Superior temporal gyrus (tissue), 1 donor: Measurements from ENCODE around the gene FLVCR2.
"Not testable (repeated sequence)": the region's sequence is repeated elsewhere in the genome, so short reads cannot be mapped to it uniquely, and the experiment has no call there.

ENCODE experiments used
- DNase-seq: peaks from one replicate; pipeline ENCODE4 v3.0.0-alpha.2; 2016; ENCODE audit errors: extremely low spot score

The FLVCR2 gene

GRCh38 chr14:75595226-75595625 is 16.8 kb downstream of the FLVCR2 start:
- no peak for DNase-seq

DNA sequence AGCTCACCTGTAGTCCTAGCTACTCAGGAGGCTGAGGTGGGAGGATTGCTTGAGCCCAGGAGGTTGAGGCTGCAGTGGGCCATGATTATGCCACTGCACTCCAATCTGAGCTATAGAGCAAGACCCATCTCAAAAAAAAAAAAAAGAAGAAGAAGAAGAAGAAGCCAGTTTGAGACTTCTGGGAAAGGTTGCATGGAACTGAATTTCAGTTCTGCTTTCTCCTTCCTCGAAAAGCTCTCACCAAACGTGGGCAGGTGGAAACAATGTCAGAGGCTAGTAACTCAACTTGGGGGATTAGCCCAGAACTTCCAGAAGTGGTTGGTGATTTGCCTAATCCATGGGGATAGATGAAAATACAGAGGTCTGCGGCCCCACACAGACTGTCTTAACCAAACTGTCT is 18.7 kb downstream of the FLVCR2 start:
- DNase-seq, result no peak

DNA sequence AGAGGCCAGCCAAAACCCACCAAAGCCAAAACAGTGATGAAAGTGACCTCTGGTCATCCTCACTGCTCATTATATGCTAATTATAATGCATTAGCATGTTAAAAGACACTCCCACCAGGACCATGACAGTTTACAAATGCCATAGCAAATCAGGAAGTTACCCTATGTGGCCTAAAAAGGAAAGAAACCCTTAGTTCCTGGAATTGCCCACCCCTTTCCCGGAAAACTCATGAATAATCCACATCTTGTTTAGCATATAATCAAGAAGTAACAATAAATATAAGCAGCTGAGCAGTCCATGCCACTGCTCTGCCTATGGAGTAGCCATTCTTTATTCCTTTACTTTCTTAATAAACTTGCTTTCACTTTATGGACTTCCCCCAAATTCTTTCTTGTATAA is 21.7 kb downstream of the FLVCR2 start:
- not testable (repeated sequence) for DNase-seq

DNA sequence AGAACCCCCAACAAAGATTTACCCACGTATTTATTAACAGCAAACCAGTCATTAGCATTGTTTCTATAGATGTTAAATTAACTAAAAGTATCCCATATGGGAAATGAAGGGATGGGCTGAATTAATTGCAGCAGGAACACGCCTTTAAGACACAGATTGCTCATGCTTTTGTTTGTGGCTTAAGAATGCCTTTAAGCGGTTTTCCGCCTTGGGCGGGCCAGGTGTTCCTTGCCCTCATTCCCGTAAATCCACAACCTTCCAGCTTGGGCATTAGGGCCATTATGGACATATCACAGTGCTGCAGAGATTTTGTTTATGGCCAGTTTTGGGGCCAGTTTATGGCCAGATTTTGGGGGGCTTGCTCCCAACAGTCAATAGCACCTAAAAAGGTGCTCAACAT is 22.6 kb downstream of the FLVCR2 start:
- not testable (repeated sequence) for DNase-seq

GRCh38 chr14:75602503-75602902 is 24.1 kb downstream of the FLVCR2 start:
- no peak for DNase-seq

GRCh38 chr14:75604979-75605851 is 26.8 kb downstream of the FLVCR2 start:
- no peak for DNase-seq

GRCh38 chr14:75605916-75606315 is 27.5 kb downstream of the FLVCR2 start:
- DNase-seq, result no peak

- DNase-seq, result no peak
Observed at GRCh38 chr14:75607044-75607443, 28.6 kb downstream of the FLVCR2 start.

- no peak for DNase-seq
Observed at GRCh38 chr14:75607842-75608640, 29.6 kb downstream of the FLVCR2 start.

- no peak for DNase-seq
Observed at GRCh38 chr14:75609116-75609515, 30.7 kb downstream of the FLVCR2 start.

DNA sequence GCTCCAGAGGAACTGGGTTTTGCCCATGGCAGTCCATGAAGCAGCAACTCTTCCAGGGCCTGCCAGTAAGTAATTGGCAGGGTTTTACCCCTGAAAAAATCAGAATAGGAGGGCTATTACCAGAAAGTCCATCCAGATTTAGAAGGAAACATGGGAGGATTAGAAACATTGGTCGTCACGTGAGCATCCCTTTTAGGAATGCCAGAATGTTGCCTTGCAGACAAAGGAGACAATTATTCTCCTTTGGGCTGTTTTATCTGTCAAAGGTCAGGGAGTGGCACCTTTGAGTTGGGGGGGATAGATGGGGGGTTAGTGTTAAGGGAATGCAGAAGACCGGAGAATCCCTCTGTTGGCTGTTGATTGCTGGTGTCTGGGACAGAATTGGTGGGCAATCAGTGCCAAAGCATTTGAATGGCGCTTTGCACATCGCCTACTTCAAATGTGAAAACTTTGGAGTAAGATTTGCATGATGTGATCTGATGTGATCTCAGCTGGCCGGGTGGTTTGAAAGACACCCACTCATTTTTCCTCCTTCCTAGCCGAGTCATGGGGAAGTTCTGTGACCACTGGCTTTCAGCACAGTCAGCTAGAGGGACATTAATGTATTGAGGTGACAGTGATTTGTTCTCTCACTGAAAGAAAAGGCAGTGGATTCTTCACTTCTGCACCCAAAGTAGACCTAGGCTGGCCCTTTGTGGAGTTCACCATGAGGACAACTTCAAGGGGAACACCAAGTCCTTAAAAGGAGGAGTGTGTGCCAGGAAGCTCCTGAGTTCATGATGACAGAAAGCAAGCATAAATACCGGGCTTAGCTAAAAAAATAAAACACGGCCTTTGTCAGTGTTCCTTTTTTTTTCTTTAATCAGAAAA is 31.4 kb downstream of the FLVCR2 start:
- no peak for DNase-seq

GRCh38 chr14:75610834-75611233 is 32.4 kb downstream of the FLVCR2 start:
- DNase-seq, result no peak

DNA sequence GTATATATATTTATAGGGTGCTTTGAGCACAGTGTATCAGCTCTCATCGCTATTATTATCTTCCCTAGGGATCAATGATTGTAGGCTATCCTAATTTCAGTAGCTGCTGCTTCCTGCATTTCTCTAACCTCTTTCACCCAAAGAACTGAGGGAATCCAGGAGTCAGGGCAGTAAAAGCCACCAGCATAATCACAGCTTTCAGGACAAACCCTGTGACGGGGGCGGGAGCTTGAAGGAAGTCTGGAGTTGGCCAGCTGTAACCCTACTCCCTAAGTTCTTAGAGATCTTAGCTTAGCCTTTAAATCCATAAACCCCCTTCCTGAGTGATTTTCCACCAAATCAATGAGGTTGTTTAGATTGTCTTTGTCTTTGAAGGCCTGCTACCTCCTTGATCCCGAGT is 33.7 kb downstream of the FLVCR2 start:
- DNase-seq, result no peak

DNA sequence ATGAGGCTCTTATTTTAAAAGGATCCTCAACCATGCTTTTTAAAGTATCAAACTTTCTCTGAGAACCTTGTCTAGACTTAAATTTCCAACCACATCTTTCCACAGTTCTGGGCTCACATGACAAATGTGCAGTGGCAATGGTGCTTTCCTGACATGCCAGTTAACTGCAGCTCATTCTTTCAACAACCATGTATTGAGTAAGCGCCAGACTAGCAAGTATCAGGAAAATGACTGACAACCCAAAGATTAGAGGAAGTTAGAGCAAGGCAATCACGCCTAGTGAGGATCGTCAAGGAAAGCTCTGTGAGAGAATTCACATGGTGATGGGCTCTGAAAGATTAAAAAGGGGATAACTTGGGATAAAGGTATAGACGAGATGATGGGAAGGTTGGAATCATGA is 35.8 kb downstream of the FLVCR2 start:
- no peak for DNase-seq

DNA sequence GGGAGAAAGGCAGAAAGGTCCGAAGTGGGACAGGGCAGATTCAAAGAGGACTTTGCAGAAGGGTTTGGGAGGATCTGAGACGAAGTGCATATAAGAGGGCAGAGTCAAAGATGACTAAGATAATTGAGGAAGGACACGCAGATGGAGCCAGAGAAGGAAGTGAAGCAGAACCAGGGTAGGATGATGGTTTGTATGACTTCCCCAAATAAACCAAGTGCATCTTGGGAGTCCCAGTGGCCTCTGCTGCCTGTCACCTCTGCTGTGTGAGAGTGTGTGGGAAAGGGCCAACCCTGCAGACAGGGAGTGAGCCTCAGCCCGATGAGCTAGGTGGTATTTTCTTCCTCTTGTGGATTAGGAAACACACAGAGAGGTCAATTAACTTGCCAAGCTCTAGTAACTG is 36.8 kb downstream of the FLVCR2 start:
- peak; percentile 20 for DNase-seq

GRCh38 chr14:75619548-75619947 is 41.1 kb downstream of the FLVCR2 start:
- no peak for DNase-seq

- DNase-seq, result no peak
Observed at GRCh38 chr14:75625034-75625433, 46.6 kb downstream of the FLVCR2 start.

DNA sequence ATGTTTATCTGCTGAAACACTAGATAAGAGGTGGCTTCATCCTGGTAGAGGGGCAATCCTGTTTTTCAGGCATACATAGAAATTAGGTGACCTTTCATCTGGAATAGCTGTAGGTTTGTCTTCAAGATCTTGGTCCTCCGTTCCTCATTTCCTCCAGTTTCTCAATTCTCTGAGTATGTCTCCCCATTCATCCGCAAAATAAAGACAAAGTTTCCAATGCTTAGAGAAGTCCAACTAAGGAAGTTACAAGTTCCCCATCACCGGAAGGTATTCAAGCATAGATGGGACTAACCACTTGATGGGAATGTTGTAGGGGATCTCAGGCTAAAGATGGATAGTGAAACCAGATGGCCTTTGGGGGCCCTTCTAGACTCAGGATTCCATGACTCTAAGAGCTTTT is 48.0 kb downstream of the FLVCR2 start:
- no peak for DNase-seq

- DNase-seq, result no peak
Observed at GRCh38 chr14:75626863-75627262, 48.4 kb downstream of the FLVCR2 start.

- no peak for DNase-seq
Observed at GRCh38 chr14:75627406-75627805, 49.0 kb downstream of the FLVCR2 start.

GRCh38 chr14:75628816-75629215 is 50.4 kb downstream of the FLVCR2 start:
- DNase-seq, result no peak
